ENCODE results near the gene CMSS1.

CMSS1 gene

DNA sequence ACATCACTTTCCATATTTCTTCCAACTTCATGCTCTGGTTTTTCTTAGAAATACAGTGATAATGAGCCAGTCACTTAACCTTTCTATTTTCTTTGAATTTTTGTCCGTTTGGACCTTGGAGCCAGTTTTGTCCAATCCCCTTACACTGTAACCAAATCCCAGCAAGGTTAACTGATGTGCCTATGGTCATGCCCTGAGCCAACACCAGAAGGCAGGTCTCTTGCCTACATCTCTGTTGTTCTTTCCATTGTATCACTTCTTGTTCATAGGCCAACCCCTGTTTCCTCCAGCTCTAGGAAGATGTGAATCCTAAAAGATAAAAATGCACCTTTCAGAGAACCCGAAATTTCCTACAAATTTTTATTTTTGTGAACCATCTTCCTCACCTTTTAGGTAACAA lies 122.7 kb downstream of the CMSS1 start:
- DNase-seq = no peak

DNA sequence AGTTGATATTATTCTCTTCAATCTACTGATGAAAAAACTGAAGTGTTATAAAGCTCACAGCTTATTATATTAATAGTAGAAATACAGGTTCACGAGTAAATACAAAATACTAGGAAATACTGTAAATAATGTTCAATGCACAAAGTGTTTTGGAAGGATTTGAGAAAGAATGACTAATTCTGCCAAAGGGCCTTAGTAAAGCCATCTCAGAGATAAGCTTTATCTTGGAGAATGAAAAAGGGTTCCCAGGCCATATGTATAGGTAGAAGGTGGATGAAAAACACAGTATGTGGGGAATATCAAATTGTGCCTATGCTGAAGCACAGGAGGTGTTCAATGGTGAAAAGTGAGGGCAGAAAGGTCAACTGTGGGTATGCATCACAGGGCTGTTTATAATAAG lies 123.5 kb downstream of the CMSS1 start:
- DNase-seq = no peak

DNA sequence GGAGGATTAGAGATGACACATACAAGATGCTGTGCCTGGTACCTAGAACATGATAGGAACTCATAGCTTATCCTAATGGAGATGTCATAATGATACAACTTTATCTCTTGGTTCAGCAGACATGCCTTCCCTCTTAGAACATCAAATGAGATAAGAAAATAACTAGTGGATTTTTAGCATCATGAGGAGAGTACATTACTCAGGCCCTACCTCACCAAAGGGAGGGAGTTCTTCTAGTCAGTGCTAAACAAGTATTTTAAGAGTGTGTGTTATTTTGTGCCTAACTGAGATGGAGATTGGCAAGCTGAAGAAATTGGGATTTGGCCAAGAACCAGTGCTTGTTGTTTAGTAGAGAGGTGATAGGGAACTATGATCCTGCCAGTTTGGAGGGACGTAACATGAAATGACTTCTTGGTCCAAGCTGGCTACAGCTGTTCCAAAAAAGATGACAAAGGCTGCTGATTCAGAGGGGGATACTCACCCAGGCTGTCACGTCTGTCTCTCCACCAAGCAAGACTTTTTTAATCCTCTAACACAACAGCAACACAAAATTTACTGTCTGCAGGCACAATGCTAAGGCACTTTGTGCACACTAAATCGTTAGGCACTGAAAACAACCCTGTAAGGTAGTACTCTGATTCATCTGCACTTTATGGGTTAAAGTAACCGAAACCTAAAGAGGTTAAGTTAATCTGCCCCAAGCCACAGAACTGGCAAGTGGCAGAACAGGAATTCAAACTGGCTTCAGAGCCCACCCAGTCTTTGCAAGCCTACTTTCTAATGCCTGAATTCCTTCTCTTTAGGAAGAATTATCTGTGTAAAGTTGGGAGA lies 126.5 kb downstream of the CMSS1 start:
- DNase-seq = no peak

DNA sequence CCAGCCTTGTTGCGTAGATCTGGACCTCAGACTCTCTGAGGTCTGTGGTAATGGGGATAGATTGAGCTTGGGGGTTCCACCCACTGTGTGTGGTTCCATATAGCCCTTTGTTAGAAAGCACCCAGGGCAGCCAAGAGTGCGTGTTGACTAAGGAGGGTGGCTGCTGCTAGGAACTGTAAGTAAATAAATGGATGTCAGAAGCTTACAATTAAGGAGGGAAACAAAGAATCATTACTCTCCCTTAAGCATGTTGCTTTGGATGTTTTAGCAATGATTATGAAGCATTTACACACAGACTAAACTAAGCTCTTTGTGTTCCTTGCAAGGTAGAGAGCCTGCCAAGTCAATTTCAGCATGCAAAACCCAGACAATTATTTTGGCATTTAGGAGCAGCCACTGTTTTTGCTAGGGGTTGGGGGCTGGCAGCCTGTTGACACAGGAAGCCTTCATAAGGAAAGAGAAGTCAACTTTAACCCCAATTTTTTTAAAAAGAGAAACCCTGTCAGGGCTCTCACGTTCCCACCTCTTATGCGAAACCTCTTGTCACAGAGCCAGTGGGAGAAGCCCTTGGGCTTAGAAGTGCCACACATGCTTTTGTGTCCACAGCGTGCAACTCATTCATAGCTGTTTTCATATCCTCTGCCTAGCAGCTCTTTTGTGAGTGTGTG lies 127.8 kb downstream of the CMSS1 start:
- no peak for DNase-seq

DNA sequence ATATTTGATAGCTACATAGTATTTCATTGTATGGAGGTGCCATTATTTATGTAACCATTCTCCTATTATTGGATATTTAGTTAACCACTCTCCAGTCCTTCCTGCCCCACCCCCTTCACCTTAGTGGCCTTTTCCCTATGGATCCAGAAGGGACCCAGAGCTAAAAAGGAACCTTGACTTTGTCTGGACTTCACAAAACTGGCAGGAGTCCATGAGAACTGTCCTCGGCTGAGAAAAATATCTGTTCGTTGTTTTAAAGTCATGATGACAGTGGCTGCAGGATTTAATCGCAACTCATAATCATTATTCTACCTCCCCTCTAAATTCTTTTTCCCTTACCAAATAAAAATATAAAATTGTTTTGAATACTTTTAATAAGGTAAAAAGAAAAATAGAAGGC lies 129.7 kb downstream of the CMSS1 start:
- no peak for DNase-seq

DNA sequence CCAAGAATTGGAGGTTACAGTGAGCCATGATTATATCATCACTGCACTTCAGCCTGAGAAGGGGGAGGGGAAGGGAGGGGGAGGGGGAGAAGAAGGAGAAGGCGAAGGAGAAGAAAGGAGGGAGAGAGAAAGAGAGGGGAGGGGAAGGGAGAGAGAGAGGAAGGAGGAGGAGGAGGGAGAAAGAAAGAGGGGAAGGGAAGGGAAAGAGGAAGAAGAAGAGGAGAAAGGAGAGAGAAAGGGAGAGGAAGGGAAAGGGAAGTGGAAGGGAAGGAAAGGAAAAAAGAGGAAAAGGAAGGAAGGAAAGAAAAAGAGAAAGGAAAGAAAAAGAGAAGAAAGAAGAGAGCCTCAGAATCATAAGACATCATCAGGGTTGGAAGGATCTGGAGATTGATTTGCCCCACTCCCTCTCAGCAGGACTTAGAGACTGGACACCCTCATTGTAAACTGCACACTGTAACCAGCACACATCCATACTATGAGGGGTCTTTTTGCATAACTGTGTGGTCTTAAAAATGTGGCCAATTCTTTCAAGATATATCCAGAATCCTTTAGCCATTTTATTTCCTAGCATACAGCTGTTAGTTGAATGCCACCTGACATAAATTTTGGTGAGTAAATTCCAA lies 130.9 kb downstream of the CMSS1 start:
- no peak for DNase-seq

DNA sequence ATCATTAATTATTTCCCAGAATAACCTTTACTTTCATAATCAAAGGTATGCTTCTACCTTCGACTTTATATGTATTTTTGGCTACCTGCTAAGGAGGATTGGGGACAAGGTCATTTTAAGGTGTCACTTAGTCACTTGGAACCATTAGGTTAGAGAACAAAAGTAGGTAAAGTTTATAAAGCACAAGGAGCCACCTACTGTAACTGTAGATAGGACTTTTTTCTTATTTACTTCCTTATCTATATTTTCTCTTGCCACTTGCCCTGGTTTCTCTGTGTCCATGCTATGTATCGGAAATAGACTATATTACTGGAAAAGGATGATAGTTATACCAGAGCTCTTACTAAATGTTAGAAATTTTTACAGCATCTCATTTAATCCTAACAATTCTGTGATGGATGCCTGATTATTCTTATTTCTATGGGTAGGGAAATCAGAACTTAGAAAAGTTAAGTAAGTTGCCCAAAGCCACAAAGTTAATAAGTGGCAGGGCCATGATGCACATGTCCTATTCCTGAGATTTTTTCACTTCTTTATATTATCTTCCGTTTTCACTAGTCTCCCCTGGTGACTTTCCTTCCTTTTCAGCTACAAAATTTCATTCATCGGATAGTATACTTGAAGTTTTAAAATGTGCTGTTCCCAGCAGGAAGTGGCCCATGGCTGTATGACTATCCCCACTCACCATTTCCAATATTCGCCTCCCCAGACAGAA lies 132.5 kb downstream of the CMSS1 start:
- no peak for DNase-seq

DNA sequence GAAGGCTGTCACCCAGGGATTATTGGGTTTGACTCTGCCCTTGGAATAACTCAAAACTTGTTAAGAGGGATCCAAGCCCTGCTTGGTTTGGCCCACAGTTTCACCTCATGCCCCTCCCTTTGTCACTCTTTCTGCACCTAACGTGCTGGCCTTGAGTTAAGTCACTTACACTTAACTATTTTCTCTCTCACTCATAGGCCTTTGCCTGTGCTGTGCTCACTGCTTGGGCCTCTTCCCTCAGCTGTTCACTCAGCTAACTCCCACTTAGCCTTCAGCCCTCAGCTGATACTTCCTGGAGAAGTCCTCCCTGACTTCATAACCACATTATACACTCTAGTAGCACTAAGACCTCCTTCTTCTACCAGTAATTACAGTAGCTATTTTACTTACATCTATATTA lies 133.3 kb downstream of the CMSS1 start:
- DNase-seq = no peak

DNA sequence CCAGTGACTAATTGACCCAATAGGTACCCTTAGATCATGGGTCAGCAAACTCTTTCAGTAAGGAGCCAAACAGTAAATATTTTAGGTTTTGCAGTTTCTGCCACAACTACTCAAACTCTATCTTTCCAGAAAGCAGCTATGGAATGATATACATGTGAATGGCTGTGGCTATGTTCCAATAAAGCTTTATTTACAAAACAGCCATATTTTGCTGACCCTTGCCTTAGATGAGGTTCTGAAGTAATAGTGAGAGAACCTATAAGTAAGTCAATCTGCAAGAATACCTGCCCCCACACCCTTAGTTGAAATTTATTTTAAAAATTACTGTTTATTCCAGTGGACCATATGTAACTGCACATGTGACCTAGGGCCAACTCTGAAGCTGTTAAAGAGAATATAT lies 134.0 kb downstream of the CMSS1 start:
- DNase-seq = no peak

DNA sequence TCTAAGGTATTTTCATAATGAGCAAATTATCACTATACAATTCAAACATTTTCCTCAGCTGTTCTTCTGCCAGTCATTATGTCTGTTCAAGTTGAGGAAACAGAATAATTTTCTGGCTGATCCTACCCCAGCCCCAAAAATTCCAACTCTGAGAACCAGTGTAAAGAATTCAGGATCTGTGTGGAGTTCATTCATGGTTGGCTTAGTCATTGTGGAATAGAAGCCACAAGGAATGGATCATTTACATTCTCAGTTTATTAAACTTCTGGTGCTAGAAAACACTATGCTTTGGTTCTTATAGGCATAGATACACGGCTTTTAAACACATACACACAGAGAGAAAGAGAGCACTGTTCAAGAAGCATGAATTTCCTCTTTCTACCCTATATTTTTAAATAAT lies 134.6 kb downstream of the CMSS1 start:
- no peak for DNase-seq

DNA sequence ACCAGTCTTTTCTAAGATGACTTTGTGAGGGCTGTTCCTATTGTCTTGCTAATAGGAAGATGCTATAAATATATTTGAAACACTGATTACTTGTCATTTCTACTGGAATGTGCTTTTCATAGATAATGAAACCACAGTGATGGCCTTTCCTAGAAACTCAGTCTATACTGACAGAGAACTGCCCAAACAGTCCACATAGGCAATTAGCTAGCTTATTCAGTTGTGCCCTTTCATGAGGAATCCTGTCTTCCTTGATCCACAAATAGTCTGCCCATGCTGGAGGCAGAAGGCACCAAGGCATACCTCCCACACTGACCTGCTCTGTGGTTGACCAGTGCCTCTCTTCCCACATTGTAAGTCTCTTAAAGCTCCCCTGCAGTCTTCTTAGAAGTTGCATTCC lies 135.9 kb downstream of the CMSS1 start:
- no peak for DNase-seq

DNA sequence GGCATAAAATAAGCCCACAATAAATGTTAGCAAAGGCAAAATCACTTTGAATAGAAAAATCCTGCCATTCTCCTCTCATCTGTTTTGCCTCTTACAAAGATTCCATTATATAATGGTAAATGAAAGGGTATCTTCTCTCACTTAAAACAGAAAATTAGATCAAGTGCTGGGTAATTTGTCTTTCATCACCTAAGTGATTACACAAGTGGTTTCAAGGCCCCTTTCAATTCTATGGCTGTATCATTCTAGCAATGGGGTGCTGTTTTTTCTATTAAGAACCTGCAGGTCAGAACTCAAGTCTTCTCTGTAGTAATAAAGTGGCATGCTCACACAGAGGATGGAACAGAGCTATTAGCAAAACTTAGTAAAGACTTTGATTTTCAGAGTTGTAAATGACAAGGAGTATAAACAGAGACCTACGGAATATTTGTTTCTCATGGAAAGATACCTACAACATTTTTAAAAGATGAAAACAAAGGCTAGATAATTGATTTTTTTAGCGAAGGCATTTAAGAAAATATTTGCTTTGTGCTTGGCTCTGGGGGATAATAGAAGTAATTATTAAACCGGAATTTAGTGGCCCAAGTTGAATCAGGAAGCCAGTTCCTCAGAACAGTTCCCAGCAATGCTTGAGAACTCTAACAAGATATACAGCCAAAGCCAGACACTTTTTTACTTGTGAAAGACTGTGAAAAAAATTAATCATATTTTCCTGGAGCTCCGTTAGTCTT lies 137.4 kb downstream of the CMSS1 start:
- no peak for DNase-seq

DNA sequence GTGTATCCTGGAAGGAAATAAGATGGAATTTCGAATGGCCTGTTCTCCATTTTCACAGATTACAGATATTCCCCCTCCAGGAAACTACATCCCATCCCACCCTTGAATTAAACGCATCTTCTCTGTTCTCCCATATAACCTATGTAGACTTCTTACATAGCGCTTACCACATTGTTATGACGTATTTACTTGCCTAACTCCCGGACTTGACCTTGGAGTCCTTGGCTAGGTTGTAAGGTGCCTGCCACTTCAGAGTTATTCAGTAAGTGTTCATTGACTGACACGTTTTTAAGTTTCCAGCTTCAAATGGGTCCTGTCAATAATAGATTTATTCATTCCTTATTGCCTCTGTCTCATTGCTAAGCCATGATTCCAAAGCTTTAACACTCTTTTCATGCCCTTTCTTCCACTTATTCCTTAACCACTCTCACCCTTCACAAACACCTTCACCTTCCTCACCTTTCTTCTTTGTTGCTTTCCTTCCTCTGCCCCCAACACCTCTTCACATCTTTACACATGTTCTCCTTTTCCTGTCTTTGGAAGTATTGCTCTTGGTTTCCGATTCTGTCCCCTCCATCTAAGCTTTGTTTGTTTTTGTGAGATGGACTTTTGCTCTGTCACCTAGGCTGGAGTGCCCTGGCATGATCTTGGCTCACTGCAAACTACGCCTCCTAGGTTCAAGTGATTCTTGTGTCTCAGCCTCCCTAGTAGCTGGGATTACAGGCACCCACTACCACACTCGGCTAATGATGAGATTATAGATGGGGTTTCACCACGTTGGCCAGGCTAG lies 138.3 kb downstream of the CMSS1 start:
- no peak for DNase-seq

DNA sequence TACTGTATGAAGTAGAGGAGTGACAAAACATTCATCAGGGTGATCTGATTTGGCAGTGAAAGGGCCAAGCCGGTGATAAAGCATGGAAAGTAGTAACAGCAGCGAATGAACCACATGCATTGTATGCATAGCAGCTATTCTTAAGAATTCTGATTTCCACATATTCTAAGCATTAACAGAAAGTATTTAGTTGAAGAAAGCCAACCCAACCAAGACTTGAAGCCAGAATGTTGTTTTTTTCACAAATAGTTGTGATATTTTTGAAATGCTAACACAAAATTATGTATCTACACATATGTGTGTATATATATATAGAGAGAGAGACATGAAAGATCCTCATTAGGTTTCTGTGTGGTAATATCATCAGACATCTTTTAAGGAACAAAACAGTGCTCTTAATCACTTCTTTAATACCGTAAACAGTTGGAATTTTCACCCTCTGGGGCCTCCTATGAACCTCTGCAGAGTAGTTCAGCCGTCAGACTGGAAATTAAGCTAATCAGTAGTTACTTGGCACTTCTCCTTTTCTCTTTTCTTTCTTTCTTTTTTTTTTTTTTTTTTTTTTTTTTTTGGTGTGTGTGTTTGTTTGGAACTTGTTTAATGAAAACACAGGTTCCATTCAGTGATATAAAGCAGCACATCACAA lies 139.6 kb downstream of the CMSS1 start:
- no peak for DNase-seq

DNA sequence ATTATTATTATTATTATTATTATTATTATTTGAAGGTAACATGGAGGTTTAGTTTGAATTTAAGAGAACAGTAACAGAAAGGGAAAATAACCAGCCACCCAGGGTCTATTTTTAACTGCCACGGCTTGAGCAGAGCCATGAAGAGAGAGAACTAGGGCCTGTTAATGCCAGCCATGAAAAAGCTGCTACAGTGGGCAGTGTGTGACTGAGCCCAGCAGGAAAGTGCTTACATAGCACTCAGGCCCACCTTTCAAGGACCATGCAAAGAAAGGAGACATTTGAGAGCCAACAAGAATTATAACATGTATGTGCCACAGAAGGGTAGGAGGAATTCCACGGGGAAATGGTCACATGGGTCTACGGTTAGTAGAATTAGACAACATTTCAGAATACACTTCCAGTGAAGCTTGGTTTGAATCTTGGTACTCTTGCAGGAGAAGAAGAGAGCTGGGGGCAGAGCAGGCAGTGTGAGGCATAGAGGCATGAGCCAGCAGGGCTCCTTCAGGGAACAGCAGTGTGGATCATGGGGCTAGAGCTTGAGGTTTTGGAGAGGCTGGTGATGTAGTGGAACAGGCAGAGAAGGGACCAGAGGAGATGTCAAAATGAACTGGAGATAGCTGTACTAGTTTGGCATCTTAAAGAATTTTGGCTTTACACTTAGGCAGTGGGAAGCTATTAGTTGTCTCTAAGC lies 140.7 kb downstream of the CMSS1 start:
- no peak for DNase-seq

DNA sequence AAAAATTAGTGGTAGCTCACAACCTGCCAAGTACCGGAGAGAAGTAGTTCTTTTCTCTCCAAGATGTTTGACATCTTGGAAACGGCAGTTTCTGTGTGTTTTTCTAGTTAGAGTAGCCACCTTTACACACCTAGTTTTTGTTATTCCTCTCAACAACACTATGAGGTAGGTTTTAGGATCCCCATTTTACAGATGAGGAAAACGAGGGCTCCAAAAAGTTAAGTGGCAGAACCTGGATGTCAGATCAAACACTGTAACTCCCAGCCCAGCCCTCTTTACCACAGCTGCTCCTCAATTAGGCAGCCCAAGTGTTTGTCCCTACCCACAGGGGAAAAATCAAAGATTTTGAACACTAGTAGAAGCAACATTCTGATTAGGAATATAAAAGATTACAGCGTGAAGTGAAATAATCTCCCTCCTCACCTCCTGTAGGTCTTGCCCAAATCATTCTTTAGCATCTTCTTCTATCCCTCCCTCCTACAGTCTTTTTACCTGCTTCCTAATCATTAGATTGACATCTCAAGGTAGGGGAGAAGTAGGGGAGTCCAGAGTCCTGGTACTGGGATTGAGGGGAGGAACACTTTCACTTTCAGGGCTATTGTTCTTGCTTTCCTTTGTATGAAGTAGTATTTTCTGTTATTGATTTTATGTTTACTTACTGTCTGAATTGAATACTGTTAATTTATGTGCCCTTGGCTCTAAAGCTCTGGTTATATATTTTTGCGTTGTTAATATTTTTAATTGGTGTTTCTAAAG lies 142.6 kb downstream of the CMSS1 start:
- no peak for DNase-seq

DNA sequence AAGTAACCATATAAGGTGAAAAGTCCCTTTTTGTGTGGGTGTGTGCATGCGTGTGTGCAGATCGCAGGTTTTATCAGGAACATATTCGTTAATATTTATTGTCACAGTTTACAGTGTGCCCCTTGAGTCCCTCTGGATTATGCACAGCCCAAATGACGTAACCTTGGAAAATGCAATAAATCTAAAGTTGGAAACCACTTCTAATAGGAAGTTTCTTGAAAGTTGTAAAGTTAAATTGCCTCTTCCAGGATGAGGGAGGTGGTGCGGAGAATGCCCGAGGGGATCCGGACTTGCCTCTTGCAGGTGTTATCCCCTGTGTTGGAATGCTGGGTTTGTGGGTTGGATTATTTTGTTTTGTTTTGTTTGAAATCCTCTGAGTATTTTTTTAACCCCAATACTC lies 143.3 kb downstream of the CMSS1 start:
- no peak for DNase-seq

DNA sequence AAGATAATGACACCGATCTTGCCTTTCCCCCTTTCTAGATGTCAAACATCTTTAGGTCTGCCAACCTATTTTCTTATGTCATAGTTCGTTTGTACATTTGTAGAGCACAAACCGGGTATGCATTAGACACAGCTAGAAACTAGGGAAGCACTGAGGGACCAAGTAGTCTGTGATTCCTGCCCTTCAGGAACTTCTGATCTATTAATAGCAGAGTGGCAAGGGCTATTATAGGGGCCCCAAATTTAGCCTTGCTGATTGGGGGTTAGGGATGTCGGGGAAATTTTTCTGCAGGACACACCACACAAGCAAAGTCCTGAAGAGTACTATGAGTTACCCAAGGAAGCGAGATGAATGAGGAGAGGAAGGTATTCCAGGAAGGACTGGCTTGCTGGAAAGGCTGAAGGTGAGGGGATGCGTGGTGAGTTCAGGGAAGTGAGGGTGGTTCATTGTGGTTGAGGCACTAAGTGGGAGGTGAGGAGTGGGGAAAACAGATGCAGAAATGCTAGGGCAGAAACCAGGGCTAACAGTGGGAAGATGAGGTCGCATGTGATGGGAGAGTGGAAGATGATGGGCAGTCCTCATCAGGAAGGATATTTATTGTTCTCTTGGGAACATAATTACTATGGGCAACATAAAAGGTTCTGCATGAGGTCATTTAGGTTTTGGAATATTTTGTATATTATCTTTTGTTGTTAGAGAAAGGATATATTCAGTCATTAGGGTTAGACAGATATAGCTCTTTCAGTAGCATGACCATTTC lies 144.3 kb downstream of the CMSS1 start:
- DNase-seq = no peak

DNA sequence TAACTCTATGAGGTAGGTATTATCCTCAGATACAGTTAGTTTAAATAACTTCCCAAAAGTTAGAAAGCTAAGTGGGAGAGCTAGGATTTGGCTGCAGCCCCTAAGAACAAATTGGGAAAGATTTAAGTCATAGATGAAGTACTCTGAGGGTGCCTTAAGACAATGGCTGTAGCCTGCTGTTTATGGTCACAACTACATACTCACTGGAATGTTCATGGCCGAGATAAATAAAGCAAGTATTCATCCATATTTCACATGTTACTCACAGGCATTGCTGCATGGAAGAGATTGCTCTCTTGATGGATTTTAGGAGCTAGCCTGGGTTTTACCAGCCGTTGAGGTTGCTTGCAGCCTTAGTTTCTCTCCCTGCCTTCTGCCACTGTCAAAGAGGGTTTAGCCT lies 145.0 kb downstream of the CMSS1 start:
- no peak for DNase-seq
